ENCODE results near the gene CARD19.
A peak's percentile ranks its signal among the peaks of the same experiment; 100 is the strongest.
"Not testable (repeated sequence)": the region's sequence is repeated elsewhere in the genome, so short reads cannot be mapped to it uniquely, and the experiment has no call there.

Gene CARD19

DNA sequence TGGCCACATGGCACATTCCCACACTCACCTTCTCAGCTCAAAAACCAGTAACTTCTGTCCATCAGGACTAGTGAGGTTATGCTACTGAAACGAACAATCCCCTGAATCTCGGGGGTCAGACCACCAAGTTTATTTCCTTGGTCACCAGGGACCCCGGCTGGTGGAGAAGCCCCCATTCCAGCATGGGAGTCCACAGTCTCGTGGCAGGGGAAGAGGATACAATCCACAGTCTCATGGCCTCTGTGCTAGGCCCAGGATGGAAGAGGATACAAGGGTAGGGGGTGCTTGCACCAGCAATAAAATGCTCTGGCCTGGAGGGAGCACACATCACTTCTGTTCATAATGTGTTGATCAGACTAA lies 7.4 kb upstream of the CARD19 start:
- no peak for DNase-seq (ENCODE audit: low read depth in 2 of 2)

DNA sequence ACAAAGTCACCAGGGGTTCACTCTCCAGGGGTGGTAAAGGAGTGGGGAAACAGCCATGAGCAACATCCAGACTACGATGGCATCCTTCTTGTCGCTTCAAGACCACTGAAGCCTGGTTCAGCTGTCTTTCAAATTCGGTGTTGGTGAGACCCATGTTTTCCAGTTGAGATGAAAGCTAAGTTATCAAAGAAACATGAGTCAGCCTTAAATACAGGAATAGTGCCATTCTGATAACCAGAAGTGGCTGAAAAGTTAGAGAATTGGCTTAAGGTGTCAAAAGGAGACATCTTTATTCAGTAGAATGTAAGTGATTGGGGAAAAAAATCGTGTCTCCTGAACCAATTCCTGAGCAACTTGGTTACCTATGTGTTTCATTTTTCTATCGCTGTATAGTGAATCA lies 7.0 kb upstream of the CARD19 start:
- DNase-seq (ENCODE audit: low read depth in 2 of 2), result no peak

DNA sequence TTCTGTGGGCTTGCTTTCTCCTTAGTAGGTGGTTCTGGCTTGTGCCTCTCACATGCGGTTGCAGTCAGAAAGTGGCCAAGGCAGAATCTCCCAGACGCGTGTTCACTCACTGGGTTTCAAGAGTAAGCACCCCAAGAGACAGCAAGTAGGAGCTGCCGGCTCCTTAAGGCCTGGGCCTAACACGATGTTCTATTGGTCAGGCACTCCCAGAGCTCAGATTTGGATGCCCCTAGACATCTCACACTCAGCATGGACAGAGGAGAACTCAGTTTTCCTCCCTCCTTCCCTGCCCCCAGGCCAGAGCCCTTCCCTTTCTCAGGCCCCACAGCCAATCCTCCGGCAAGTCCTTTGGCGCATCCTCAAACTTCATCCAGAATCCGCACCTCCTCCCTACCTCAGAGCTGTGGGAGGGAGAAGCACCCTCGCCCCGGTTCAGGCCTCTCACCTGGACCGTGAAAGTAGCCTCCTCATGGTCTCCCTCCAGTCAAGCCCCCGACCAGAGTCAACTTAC lies 6.5 kb upstream of the CARD19 start:
- DNase-seq (ENCODE audit: low read depth in 2 of 2), result no peak

DNA sequence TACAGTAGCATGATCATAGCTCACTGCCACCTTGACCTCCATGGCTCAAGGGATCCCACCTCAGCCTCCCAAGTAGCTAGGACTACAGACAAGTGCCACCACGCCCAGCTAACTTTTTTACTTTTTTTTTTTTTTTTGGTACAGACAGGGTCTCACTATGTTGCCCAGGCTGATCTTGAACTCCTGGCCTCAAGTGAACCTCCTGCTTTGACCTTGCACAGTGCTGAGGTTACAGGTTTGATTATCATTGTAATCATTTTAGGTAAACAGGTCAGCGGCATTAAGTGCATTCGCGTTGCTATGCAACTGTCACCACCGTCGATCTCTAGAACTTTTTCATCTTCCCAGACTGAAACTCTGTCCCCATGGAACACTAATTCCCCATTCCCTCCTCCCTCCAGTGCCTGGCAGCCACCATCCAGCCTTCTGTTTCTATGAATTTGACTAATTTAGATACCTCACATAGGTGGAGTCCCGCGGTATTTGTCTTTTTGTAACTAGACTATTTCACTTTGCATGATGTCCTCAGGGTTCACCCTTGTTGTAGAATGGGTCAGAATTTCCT lies 5.8 kb upstream of the CARD19 start:
- no peak for DNase-seq (ENCODE audit: low read depth in 2 of 2)

DNA sequence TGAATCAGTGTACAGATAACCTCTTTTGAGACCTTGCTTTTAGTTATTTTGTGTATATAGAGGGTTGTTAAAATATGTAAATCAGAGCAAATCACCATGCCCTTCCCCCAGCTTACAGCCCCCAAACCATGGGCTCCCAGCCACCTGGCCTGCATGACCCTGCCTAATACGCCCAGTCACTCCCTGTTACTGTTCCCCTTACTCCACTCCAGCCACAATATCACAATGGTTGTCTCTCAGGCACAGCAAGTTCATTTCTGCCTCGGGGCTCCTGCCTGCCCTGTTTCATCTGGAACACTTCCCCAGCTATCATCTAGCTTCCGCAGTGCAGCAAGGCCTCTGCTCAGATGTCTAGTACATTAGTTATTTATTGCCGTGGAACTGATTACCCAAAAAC lies 5.0 kb upstream of the CARD19 start:
- DNase-seq (ENCODE audit: low read depth in 2 of 2), result no peak

DNA sequence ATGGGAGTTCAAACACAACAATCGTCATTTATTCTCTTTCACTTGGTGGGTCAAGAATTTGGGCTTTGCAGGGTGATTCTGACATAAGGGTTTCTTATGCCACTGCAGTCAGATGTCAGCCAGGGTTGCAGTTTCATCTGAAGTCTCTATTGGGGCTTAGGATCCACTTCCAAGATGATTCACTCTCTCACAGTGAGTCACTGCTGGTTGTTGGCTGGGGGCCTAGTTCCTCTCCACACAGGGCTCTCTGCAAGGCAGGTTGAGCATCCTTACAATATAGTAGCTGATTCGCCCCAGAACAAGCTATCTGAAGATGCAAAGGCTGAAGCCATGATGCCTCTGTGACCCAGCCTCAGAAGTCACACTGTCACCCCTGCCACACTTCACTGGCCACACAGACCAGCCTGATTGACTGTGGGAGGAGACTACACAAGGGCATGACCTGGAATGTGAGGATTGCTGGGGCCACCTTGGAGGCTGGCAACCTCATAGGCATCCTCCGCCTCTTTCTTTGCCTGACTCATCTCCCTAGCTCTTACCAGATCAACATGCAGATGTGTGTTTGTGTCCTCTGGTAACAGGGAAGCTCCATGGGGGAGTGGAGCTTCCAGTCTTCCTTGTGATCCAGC lies 4.5 kb upstream of the CARD19 start:
- no peak for DNase-seq (ENCODE audit: low read depth in 2 of 2)

DNA sequence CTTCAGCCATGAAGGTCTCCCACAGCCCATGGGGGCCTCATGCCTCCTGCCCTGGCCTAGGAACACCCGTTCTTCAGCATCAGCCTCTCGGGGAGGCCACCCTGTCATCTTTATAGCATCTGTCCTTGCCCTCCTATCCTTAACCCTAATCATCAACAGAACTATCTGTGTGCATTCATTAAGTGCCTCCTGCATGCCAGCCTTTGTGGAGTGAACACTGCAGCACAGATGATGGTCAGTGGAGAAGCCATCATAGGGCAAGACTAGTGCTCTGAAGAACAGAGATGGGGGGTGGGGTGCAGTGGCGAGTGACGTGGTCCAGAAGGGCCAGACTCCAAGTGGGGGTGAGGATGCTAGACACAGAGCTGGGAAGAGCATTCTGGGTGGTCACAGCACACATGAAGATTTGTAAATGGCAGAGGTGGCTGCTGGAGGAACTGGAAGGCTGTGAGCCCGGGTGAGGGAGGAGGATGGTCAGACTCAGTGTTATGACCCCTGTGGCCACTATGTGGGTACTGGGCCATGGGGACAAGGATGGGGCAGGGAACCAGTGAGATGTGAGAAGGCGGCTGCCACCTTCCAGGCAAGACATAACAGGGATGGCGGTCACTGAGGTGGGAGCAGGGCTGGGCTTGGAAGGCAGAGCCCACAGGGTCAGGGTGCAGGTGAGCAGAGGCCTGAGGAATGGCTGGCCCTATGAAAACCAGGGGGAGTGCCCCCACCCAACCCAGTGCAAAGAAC lies 3.6 kb upstream of the CARD19 start:
- no peak for DNase-seq (ENCODE audit: low read depth in 2 of 2)

DNA sequence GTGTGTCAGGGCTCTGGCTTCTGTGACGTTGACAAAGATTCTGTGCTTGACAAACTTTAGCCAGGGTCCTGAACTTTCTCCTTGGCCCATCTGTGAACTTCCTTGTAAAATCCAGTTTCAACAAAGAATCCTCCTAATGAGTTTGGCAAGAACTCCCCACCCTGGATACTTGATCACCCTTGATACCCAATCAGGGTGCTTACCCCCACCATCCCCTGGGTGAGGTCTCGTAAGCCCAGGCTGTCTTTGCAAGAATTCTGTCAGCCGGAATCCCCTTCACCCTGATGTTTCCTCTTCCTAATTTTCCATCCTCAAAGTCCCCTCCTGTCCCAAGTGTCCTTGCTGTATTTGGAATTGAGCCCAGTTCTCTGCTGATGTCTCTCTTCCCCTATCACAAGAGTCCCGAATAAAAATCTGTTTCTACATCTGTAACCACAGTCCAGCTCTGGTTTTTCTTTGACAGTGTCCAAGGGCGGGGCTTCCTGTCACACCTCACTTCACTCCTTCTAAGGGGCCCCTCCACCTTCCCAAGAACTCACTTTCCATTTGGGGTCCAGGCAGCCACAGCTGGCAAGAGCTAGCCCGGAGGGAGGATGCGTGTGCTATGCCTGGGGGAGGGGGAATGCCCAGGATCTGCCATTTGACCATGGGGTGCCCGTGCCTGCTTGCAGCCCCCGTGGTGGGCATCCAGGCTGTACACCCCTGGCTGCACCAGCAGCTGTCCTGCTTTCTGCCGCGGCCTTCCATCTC lies 2.7 kb upstream of the CARD19 start:
- DNase-seq (ENCODE audit: low read depth in 2 of 2), result no peak

DNA sequence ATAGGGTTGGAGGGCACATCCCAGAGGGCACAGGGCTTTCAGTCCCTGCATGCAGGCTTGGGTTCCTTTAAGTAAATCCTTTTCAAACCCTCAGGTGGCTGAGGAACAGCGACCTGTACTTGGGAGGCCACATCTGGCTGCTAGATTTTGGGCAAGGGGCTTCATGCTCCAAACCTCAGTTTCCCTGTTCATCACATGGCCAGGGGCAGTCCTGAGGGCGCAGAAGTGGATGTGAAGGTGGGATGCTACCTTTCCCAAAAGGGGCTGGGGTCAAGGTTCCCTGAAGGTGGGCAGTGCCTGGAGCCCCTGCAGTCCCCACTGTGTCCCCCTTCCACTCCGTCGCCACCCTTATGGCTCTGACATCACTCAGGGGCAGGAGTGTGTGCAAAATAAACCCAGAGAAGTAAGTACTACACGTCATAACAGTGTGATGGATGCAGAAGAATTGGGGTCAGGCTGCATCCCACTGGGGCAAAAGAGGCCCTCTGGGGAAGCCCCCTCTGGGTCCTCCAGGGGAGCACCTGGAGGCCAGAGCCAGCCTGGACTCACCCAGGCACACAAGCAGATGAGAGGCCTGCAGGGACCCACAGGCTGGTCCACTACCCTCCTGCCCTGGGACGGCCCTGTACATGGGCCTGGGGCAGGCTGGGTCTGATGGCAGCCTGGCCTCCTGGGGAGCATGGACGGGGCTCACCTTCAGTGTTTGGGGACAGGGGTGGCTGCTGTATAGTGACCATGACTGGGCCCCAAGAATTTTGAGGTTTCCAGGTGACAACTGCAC lies 1.9 kb upstream of the CARD19 start:
- no peak for DNase-seq (ENCODE audit: low read depth in 2 of 2)

DNA sequence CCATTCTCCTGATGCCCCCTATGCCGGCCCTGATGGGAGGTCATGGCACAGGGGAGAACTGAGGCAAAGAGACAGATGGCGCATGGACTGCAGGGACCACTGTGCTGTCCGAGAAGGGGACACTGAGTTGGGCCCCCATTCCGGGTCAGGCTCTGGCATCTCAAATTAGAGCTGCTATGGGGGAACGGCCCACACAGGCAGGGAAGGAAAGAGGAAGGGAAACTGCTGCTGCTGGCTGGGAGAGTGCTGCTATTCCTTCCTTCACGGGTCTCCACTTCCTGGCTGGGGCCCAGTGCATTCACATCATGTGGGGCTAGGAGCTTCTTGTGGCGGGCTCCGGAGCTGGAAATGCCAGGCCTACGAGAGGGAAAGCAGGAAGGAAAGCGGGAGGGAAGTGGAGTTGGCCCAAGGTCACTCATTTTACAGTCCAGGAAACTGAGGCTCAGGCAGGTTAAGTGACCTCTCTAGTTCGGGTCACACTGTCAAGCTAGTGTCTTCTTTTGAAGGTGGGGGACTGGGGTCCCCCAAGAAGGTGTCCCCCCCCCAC lies 1.3 kb upstream of the CARD19 start:
- no peak for DNase-seq (ENCODE audit: low read depth in 2 of 2)

DNA sequence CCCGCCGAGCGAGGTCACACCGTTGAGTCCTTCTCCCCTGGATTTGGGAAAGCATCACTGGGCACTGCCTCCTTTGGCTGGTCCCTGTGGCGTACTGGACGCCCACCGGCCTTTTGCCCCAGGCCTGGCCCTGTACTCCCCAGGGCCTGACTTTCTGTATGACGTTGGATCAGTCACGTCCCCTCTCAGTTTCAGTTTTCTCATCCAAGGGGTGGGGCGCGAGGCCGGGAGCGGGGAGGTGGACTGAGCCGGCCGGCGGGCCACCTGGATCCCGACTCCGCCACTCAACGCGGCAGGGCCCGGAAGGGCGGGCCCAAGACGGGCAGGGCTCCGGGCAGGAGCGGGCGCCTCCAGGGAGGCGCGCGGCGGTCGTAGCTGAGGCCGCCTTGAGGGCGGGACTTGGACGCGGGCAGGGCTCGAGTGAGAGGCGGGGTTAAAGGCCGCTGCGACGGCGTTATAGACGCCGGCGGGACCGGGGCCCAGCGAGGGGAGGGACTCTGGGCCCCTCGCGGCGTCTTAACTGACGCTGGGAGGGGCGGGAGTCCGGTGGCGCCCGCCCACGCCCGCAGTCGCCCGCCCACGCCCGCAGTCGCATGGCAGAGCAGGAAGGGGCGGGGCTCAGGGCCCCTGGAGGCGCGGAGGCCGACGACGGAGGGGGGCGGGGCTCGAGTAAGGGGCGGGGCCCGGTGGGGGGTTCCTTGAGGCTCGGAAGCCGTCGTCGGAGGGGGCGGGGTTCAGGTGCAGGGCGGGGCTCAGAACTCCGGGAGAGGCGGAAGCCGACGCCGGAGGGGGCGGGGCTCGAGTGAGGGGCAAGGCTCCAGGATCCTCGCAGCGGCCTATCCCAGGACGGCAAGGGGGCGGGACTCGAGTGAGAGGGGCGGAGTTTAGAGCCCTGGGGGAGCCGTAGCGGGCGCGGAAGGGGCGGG lies 549 bp upstream of the CARD19 start:
- DNase-seq (ENCODE audit: low read depth in 2 of 2), result peak; percentile 100

DNA sequence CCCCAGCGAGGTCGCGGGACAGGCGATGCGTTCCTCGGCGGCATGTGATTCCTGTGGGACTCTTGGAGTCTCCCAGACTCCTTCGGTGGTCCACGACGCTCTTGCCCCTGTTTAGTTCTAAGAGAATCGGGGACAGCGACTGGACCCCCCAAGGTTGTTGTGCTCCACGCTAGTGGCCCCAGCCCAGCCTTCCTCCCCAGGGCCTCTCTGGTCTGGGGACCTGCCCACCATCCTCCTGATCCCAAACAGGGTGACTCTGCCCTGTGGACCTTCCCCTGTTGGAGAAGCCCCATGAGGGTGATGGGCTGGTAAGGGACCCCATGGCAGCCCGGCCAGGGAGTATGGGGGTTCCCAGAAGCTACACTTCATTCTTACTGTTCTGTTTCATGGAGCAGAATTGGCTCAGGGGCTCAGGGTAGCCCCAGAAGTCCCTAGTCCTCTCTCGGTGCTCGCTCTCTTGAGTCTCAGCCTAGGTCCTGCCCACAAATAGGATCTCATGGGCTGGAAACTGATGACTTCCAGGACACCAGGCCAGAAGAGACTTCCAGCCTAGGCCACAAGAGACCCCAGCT lies 880 bp downstream of the CARD19 start:
- no peak for DNase-seq (ENCODE audit: low read depth in 2 of 2)

DNA sequence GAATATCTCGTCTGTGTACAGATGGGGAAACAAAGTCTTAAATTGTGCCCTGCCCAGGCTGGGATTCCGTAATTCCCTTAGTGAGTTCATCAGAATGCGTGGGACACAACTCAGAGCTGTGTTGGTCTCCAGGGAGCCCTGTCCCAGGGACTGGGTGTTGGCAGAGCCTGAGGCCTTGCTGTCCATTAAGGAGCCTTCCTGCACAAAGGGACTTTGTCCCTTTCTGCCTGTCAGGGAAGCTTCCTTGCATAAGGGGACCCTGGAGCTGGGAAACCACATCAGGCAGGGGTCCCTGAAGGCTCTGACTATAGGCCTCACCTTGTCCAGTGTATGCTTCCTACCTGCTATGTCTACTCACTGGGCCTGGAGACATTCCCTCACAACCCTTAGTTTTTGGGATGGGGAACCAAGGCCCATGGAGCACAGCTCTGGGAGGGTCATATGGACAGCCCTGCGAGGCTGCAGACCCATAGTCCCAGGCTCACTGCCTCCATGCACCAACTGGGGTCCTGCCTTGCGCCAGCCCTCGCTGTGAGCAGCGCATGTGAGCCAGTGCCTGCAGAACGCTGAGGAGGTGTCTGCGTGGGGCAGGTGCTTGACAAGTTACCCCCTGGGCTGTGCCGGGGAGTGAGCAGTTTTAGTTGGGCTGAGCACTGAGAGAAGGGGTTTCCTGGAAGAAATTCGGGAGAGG lies 1.6 kb downstream of the CARD19 start:
- DNase-seq (ENCODE audit: low read depth in 2 of 2), result no peak

DNA sequence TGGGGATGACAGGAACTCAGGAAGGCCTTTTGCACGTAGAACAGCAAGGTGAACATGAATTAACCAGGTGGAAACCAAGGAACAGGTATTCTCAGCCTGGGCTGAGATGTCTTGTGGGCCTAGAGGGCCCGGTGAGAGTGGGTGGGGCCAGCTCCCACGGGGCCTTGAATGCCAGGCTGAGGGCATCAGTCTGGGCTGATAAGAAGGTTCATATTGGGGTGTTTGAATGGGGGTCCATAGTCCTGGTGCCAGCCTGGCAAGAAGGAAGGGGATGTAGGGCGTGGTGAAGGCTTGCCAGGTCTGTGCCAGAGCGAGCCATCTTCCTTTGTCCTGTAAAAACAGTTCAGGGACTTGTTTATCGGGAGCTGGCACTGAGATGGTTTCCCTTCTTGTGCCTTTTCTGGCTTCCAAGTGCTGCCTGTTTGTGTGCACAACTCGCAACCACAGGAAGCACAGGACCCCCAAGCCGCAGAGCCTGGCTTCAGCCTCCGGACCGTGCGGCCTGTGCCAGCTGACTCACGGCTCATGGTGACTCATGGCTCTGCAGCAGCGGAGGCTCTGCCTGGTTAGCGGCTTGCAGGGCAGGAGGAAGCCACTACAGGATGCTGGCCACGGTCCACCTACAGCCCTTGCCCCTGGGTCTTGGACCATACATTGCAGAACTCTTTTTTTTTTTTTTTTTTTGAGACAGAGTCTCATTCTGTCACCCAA lies 2.4 kb downstream of the CARD19 start:
- DNase-seq (ENCODE audit: low read depth in 2 of 2), result peak; percentile 39 to 42

DNA sequence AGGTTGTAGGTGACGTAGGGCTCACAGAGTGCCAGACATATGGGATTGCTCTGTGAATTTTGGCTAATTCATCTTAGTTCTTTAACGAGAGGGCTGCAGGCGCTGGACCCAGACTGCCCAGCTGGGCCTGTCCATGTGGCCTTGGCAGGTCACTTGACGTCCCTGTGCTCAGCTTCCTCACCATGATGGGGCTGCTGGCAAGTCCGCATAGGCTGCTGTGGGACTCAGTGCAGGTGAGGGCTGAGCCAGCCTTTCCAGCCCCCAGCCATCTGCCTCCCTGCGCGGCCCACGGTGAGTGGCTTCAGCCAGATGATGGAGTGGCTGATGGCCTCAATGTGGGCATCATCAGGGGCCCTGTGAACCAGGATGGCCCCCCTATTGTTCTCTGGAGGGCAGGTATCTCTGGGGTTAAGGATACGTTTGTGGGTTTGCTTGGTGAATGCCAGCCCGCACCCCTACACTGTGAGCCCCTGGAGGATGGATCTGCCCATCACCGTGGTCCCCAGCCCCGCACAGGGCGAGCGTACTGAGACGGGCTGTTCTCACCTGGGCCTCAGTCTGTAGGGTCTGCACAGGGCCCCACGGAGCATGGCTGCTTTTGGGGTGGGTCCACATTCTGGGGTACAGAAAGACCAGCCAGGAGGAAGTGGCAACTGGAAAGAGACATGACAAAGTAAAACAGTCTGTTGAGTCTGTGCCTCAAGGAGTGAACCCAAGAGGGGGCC lies 3.7 kb downstream of the CARD19 start:
- no peak for DNase-seq (ENCODE audit: low read depth in 2 of 2)

DNA sequence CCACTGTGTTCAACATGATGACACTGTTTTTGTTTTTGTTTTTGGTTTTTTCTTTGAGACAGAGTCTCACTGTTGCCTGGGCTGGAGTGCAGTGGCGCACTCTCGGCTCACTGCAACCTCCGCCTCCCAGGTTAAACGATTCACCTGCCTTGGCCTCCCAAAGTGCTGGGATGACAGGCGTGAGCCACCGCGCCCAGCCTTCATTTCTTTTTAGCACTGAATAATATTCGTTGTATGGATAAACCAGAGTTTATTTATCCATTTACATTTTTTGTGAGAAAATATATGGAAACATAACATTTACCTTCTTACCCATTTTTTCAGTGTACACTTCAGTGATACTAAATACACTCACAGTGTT lies 4.2 kb downstream of the CARD19 start:
- DNase-seq (ENCODE audit: low read depth in 2 of 2), result no peak

DNA sequence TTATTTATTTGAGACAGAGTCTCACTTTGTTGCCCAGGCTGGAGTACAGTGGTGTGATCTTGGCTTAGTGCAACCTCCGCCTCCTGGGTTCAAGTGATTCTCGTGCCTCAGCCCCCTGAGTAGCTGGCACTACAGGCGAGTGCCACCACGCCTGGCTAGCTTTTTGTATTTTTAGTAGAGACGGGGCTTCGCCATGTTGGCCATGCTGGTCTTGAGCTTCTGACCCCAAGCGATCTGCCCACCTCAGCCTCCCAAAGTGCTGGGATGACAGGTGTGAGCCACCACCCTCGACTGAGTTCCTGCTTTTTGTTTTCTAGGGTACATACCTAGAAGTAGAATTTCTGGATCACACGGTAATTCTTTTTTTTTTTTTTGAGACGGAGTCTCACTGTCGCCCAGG lies 5.1 kb downstream of the CARD19 start:
- DNase-seq (ENCODE audit: low read depth in 2 of 2), result not testable (repeated sequence)

DNA sequence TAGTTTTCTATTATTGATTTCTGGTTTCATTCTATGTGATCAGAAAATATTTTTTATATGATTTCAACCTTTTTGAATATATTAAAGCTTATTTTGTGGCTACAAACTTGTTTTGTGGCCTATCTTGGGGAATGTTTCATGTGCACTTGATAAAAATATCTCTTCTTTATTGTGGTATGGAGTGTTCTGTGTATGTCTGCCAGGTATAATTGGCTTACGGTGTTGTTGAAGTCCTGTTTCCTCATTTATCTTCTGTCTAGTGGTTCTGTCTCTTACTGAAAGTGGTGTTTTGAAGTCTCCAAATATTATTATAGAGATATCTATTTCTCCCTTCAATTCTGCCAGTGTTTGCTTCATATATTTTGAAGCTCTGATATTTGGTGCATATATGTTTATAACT lies 9.6 kb downstream of the CARD19 start:
- no peak for DNase-seq (ENCODE audit: low read depth in 2 of 2)

Data from stimulated activated CD8-positive, alpha-beta memory T cell treated with anti-CD3 and anti-CD28 coated beads, Interleukin-7, amount 100 ng/mL, for 1 hour (primary cell).